NB4 (cell line): ENCODE results near the gene ASTN1.

Experiments
- DNase-seq: peaks from one replicate; pipeline ENCODE4 v3.0.0; 2010; ENCODE audit warnings: low read depth
- H3K4me3 ChIP-seq: one replicate; pipeline ENCODE4 v1.5.1; 2011; ENCODE audit warnings: mild to moderate bottlenecking, low read depth, low read length, moderate library complexity
- CTCF ChIP-seq: IDR thresholded peaks from one replicate; pipeline ENCODE4 v1.5.1; 2012; ENCODE audit warnings: low read depth, low read length
- MAX ChIP-seq: IDR thresholded peaks from 2 replicates; pipeline ENCODE4 v1.6.1; 2011; ENCODE audit warnings: low read depth, low read length
- MYC ChIP-seq: IDR thresholded peaks from 2 replicates; pipeline ENCODE4 v1.6.1; 2011; ENCODE audit warnings: low read depth, low read length
- POLR2A ChIP-seq: IDR thresholded peaks from 2 replicates; pipeline ENCODE4 v1.6.1; 2011; ENCODE audit warnings: mild to moderate bottlenecking; ENCODE audit not compliant: insufficient read length; ENCODE audit errors: extremely low read depth

Gene ASTN1

DNA sequence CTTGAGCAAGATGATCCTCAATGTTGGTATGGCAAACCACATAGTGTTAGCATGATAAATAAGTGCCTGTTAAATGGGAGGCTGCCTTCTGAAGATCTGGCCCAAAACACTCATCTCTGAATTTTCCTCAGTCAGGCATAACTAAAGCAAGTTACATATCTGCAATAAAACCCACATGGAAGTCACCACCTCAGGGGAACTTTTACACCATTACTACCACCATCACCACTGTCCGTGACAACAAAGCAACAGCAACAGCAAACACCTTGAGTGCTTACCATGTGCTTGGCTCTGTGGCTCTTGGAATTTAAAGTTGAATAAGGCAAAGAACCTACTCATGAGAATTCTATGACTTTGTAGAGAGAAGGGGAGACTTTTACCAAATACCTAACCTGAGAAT is 233.0 kb downstream of the ASTN1 start:
- no peak for TF ChIP-seq MYC
- no peak for TF ChIP-seq MAX
- no peak for TF ChIP-seq CTCF
- no peak for TF ChIP-seq POLR2A
- no peak overlapping the region for H3K4me3 ChIP-seq
- DNase-seq: no peak

DNA sequence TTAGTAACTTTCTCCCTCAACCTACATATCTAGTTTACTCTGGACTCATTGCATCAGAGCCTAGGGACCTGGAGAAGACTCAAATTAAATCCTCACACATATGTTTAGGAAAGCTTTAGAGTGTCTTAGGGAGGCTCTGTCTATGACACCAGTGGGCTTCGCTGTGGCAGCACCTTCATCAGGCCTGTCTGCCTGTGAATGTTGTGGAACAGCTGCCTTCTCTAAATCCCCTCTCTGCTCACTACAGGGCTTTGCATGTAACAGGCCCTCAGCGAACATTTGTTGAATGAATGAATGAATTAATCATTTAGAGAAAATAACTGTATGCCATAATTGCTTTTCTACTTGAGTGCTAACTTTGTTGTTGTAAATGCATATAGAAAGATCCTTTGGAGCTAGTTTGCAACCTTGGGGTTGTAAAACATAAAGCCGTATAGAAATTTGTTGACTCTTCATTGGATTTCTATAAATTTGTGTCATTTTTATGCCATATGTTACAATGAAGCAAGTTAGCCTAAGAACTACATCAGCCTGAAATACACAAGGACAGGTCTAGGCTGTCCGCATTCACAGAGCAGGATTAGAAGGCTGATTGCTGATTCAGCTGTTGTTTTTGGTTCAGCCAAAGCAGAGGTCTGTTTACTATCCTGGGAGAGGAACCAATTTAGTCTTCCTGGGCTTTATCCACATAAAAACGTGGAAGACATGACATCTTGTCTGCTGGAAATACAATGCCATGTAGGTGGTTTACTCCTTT is 238.0 kb downstream of the ASTN1 start:
- no peak for DNase-seq
- no peak overlapping the region for H3K4me3 ChIP-seq
- TF ChIP-seq POLR2A (no peak), MYC (no peak), CTCF (no peak), MAX (no peak)

DNA sequence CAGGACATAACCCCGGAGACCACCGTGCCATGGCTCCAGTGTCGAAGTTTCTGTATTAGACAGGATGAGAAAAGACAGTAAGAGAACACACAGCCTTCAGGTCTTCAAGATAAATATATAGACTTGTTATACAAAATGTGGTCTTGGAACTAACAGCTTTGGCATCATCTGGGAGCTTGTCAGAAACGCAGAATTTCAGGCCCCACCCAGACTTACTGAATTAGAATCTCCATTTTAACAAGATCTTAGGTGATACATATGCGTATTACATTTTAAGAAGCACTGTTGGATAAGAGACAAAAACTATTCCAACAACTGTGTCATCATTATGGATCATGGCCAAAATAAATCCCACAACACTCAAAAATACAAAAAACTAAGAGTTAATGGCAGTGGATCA is 239.3 kb downstream of the ASTN1 start:
- H3K4me3 ChIP-seq: no peak overlapping the region
- TF ChIP-seq MYC (no peak), POLR2A (no peak)
- no peak for DNase-seq

DNA sequence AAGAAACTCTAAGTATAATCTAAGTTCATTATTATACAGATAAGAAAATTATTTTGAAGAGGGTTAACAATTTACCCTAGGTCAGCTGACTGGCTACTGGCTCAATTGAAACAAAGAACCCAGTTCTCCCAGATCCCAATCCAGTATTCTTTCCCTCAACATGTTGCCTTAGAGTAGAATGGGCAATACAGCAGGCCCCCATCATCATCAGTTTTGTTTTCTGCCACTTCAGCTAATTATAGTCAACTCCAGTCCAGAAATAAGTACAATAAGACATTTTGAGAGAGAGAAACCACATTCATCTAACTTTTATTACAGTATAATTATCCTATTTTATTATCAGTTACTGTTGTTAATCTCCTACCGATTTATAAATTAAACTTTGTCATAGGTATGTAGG is 241.2 kb downstream of the ASTN1 start:
- no peak for DNase-seq
- no peak overlapping the region for H3K4me3 ChIP-seq
- TF ChIP-seq POLR2A (no peak), CTCF (no peak), MAX (no peak), MYC (no peak)

DNA sequence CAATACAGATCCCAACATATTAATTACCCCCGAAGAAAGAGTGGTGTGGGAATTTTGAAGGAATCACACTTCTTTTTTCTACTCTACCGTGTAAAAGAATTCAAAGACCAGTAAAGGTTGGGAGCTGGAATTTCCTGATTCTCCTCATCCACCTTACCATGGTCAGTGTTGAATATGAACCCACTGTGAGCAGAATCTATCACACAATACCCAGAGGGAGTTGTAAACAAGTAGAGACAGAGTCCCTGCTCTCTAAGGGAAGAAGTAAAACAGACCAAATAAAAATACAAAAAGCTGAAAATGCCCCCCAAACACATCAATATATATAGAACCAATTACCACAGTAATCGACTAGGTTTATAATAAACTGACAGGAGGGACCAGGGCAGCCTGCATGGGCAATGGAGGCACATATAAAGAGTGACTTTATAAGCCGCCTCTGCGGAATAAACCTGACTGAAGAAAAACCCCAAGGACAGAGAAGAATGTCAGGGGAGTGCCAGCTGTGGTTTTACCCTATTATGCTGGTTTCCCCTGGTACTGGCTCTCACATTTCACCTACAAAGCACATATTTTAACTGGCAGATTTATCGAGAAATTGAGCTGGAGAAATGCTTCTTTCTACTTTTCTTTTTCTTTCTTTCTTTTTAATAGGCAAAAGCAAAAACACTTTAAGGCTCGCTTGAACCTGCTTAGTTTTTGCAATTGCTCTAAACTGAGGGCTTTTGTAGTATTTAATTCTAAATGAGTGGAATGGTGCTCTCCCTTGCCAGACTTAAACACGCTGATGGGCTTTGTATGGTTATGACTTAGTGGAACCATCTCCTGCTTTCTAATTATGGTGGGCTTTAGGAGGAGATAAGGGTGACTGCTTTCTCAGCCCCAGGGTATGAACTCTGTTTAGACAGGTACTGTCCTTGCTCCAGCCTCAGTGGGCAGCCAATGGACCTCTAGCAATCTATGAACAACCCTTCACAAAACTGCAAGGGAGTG is 244.8 kb downstream of the ASTN1 start:
- TF ChIP-seq MAX (no peak), POLR2A (no peak), MYC (no peak), CTCF (no peak)
- no peak for DNase-seq

GRCh38 chr1:176905648-176906047 is 258.9 kb downstream of the ASTN1 start:
- DNase-seq: no peak
- TF ChIP-seq CTCF: no peak
- TF ChIP-seq MYC: no peak
- TF ChIP-seq MAX: no peak
- no peak for TF ChIP-seq POLR2A

More for the DNA sequence above, 244.8 kb downstream of the ASTN1 start:
- H3K4me3 ChIP-seq: no peak overlapping the region

More at GRCh38 chr1:176905648-176906047, 258.9 kb downstream of the ASTN1 start:
- H3K4me3 ChIP-seq: no peak overlapping the region
